KOPT-K1 (cell line): ENCODE results near the gene SMIM36.

ENCODE experiments used
- H3K27ac ChIP-seq: fragments of 200-600 bp; sonication (generic); 2 replicates; pipeline ENCODE4 v1.5.1; 2016; ENCODE audit warnings: antibody characterized with exemption, mild to moderate bottlenecking, low read depth, low read length; ENCODE audit not compliant: poor library complexity, severe bottlenecking
- H3K36me3 ChIP-seq: fragments of 200-600 bp; sonication (generic); 2 replicates; pipeline ENCODE4 v1.5.1; 2017; ENCODE audit warnings: antibody characterized with exemption, mild to moderate bottlenecking, low read length, moderate library complexity; ENCODE audit not compliant: insufficient read depth
- H3K9me3 ChIP-seq: fragments of 200-600 bp; sonication (generic); 2 replicates; pipeline ENCODE4 v1.5.1; 2017; ENCODE audit warnings: antibody characterized with exemption, low read length, mild to moderate bottlenecking; ENCODE audit not compliant: insufficient read depth, poor library complexity, severe bottlenecking

Gene SMIM36

DNA sequence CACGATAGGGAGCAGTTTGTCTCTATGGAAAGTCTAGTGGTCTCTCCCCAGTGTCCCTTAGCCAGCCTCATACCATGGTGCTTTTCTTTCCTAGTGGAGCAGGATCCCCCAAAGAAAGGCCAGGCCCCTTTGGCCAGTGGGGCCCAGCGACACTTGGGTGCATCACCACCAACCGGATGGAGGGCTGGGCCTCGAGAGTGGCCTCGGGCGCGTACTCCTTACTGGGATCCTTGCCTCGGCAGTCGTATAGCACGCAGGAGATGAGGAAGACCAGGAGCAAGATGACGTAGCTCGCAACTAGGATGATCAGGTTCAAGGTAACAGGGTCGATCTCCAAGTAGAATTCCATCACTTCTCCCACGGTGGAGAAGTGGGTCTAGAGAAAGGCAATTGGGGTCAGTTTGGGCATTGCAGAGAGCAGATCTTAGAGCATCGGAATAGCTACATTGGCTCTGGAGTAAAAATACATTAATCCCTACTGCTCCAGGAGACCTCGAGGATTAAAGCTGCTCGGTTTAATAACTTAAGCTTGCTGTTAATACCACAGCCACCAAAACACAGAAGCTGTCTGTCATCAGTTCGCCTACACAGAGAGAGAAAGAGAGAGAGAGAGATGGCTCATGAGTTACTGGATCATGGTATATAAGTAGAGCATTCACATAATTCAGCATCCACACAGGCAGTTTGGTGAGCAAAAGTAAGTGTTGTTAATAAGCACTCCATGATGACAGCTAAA, at the start of gene SMIM36:
TSS of gene SMIM36 (minus strand) at position 467 of the 736 bp plus-strand sequence.
- Histone ChIP-seq H3K9me3 (no peaks in the 10 kb centered on the region), H3K36me3 (no peaks in the 10 kb centered on the region), H3K27ac (no peak within 1 kb of the TSS)

DNA sequence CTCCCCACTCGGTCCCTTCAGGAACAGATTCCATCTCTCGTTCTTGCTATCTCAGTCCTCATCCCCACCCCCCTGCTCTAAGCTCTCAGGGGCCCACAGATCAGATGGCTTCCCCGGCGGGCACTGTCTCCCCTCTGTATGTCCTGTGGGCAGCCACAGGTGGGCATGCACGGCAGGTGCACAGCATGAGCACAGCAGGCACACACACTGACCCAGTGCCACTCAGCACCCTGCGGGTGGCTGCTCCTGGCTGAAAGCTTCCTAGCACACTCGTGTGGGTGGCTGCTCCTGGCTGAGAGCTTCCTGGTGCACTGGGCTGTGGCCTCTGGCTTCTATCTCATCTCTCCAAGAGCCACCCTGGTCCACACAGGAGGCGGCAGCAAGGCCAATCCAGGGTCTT, 44.5 kb upstream of the SMIM36 start:
- Histone ChIP-seq H3K9me3 (no peaks in the 10 kb centered on the region), H3K36me3 (no peaks in the 10 kb centered on the region), H3K27ac (no peak overlapping the region)

DNA sequence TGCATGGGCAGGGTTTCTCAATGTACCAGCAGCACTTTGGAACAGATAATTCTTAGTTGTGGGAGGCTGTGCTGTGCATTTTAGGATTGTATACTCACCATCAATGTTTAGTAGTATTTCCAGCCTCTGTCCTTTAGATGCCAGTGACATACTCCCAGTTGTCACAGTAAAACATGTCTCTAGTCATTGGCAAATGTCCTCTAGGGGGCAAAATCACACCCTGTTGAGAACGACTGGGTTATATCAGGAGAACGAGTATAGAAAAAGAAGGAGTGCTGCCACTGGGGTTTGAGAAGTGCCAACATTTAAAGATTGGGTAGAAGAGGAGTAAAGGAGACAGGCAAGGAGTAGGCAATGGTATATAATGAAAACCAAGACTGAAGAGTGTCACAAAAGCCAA, 37.9 kb upstream of the SMIM36 start:
- Histone ChIP-seq H3K9me3 (no peaks in the 10 kb centered on the region), H3K36me3 (no peaks in the 10 kb centered on the region), H3K27ac (no peak overlapping the region)

DNA sequence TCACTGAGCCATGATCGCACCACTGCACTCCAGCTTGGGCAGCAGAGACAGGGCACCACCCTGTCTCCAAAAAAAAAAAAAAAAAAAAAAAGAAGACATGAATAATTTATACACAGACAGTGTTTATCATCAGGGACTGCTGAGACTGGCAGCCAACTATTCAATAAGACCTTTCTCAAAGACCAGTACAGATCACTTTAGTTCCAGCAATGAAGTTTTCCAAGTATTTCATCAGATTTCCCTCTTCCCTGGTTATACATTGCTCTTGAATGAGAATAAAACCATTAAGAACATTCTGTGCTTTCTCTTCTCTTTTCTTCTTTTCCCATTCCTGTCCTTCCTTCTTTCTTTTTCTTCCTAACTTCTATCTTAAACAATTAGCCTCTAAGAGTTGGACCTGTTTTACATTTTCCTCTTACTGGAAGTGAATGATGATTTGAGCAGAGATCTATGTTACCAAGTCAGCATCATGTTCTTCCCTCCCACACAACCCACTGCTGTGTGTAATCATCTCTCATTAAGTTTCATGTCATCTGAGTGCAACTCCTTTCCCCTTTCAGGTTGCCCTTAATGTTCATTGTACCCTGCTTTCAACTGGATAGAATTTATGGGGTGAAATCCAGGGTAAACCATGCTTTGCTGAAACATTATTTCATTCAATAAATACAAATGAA, 35.9 kb upstream of the SMIM36 start:
- H3K9me3 ChIP-seq = peaks cover 5% of the 10 kb centered on the region
- no peaks in the 10 kb centered on the region for H3K36me3 ChIP-seq
- H3K27ac ChIP-seq = no peak overlapping the region

DNA sequence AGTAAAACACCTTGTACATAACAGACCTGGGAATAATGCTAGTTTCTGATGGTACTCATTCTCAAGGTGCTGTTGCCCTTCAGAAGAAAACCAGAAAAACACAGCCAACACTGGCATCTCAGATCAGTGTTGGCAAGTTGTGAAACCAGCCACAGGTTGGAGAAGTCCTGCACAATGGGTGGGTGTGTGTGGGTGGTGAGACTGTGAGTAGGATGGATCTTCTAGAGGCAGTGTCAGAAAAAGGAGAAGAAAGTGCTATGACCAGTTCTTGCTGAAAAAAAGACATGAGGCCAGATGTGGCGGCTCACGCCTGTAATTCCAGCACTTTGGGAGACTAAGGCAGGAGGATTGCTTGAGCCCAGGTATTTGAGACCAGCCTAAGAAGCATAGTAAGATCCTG, 35.2 kb upstream of the SMIM36 start:
- Histone ChIP-seq H3K36me3 (no peaks in the 10 kb centered on the region), H3K9me3 (peaks cover 5% of the 10 kb centered on the region), H3K27ac (no peak overlapping the region)

DNA sequence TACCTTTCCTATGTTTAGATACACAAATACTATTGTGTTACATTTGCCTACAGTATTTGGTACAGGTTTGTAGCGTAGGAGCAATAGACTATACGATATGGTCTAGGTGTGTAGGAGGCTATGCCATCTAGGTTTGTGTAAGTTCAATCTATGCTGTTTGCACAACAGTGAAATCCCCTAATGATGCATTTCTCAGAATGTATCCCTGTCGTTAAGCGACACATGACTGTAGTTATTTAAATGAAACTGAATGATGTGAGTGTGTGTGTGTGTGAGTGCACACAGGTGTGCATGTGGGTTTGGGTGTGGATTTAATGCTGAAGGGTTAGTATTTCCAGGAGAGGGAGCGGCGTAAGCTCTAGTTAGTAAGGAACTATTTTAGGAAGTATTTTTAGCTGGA, 34.6 kb upstream of the SMIM36 start:
- Histone ChIP-seq H3K27ac (no peak overlapping the region), H3K9me3 (peaks cover 5% of the 10 kb centered on the region), H3K36me3 (no peaks in the 10 kb centered on the region)

DNA sequence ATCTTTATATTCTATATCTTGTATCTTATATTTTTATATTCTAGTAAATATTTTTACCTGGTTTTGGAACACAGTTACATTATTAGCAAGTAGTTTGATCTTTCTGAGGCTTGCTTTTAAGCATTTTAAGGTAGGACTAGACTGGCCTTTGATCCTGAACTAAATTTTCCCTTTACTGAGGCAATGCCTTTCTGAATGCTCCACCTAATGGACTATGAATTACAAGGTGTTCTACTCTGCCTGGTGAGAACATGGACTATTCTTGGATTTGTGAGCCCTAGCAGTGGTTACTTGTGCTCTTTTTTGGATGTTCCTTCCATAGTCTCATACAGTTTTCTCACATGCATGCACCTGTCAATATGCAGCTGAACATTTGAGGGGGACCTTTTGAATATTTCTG, 32.5 kb upstream of the SMIM36 start:
- no peak overlapping the region for H3K27ac ChIP-seq
- peaks cover 5% of the 10 kb centered on the region for H3K9me3 ChIP-seq
- H3K36me3 ChIP-seq = no peaks in the 10 kb centered on the region

DNA sequence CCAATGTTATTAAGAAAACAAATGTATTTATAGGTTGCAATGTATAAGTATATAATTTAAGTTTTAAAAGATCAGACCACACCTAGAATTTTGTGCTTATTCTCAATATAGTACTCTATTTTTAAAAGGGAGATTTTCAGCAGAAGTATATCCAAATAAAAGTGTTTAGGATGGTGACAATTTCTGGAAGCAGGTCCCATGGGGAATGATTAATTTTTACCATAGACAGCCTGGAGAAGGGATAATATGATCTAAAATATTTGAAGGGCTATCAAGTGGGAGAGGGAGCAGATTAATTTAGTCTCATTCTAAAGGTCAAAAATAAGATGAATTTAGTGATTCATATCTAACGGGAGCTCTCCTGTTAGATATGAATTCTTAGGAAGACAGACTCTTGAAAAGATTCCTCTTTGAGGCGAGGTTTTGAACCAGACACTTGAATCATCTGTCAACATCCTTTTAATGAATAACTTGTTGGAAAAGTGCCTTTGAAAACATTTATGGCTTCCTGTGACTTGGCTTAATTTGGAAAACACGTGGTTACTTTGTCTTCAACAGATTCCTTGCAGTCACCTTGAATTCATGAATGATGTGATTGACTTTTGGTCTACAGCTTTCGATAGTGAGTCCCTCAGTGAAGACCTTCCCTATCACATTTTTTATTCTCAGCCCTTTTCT, 29.3 kb upstream of the SMIM36 start:
- H3K9me3 ChIP-seq = peaks cover 5% of the 10 kb centered on the region
- H3K36me3 ChIP-seq = no peaks in the 10 kb centered on the region
- H3K27ac ChIP-seq = no peak overlapping the region

DNA sequence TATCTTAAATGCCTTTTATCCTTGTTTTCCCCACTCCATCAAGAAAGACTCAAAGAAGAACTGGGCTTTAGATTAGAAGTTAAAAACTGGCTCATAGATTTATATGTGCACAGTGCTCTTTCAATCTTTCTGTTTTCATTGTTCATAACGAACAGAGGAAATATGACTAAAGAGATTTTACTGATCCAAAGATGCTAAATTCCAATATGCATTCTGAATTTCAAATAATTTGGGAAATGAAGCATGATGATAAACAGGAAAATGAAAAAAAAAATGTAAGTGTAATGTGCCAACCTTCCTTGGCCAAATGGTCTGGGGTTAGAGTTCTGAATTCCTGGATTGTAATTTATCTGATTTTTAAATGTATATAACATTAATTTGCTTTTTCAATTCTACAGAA, 25.0 kb upstream of the SMIM36 start:
- Histone ChIP-seq H3K27ac (no peak overlapping the region), H3K36me3 (no peaks in the 10 kb centered on the region), H3K9me3 (no peaks in the 10 kb centered on the region)

DNA sequence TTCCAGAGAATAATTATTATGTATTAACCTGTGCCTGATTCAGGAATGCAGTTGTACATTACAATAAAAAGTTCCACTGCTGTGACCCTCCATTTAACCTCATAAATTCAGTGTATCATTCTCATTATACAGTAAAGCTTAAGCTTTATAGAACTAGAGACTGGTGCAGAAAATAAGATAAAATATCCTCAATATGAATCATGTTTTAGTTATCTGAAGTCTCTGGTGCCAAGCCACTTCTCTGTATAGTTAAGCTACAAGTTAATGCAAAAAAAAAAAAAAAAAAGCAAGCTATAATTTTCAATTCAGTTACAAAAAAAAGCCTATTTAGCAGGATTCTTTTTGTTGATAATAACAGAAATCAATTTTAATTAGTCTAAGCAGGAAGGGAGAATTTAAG, 22.4 kb upstream of the SMIM36 start:
- no peaks in the 10 kb centered on the region for H3K9me3 ChIP-seq
- H3K27ac ChIP-seq = no peak overlapping the region
- no peaks in the 10 kb centered on the region for H3K36me3 ChIP-seq

DNA sequence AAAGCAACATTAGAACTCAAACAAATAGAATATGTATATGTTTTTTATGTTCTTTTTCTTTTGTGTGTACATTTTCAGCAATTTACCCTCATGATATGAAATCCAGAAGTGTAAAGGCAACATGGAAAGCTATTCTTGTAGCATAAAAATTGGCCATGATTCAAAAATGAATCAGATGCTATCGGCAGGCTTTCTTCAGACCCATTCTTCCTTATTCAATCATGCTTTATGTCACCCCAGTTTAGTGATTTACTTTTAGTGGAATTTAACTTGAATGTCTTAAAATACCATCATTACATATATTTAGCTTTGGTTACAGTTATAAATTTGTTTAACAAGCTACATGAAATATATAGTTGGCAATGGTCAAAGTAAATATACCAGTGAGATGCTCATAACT, 21.4 kb upstream of the SMIM36 start:
- Histone ChIP-seq H3K36me3 (no peaks in the 10 kb centered on the region), H3K27ac (no peak overlapping the region)

DNA sequence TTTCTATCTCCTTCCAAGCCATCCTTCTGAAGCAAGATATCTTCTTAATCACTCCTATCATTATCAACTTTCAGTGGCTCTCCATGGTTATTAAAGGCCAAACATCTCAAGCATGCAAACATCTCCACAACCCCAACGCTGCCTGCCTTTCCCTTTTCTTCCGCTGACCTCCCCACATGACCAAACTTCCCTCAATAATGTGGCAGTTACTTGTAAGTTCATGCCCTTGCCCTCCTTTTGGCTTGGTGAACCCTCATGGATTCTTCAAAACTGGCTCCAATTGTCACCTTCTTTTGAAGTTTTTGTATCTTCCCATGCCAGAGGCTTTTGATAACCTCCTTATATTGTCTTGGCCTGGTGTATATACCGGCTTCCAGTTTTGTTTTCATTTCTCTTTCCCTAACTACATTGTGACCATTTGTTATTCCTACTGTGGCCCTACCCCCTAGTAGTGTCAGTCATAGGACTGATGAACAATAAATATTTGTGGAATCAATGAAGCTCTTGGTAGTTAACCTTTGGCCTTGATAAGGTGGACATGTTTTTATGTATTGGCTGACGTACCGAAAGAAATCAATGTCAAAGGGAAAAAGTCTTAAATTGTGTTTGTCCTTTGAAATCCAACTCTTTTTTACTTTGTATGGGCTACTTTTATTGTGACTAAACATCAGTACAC, 19.9 kb upstream of the SMIM36 start:
- H3K27ac ChIP-seq = no peak overlapping the region
- H3K36me3 ChIP-seq = no peaks in the 10 kb centered on the region
- no peaks in the 10 kb centered on the region for H3K9me3 ChIP-seq

More for the DNA sequence above, 21.4 kb upstream of the SMIM36 start:
- no peaks in the 10 kb centered on the region for H3K9me3 ChIP-seq

DNA sequence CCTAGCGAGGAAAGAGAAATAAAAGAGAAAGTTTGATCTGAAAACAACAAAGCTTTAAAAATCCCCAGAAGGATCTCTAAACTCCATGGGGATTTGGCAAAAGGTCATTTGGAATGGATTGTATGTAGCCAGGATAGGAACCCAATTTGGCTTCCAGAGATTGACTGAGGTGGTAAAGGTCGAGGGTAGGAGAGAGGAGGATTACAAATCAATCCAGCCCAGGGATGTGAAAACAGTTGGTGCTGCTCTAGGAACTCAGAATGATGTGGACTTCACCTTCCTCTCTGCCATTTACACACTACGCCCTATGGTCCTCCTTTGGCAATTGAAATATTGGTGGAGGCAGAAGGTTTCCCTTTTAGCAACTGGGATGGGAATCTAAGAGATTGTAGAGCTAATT, 18.8 kb upstream of the SMIM36 start:
- H3K36me3 ChIP-seq = no peaks in the 10 kb centered on the region
- no peak overlapping the region for H3K27ac ChIP-seq
- H3K9me3 ChIP-seq = no peaks in the 10 kb centered on the region

DNA sequence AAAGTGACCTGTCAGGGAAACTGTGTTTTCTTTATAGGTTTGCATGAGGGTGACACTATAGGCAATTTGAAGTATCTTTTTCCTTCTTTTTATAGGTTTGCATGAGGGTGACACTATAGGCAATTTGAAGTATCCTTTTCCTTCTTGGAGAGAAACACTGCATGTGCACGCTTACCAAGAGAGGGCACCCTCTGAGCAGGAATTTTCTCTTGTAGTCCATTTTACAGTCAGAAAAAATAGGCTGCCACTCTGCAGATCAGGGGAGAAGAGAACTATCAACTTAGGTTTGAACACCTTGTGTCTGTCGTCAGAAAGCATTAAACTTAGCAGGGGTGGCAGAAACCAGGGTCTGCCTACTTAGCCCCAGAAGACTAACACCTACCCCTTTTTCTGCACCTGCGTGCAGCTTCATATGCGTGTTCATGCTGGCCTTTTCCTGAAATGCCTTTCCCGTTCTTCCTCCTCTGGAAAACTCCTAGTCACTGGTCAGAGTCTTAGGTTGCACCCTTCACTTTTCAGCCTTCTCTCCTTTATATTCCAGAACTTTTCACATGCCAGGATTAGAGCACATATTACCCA, 16.4 kb upstream of the SMIM36 start:
- Histone ChIP-seq H3K27ac (no peak overlapping the region), H3K36me3 (no peaks in the 10 kb centered on the region), H3K9me3 (no peaks in the 10 kb centered on the region)
